Stomach smooth muscle (tissue), 2 donors: ENCODE measurements around the gene PEX5.
"Not testable (repeated sequence)": the region's sequence is repeated elsewhere in the genome, so short reads cannot be mapped to it uniquely, and the experiment has no call there.

Source experiments
- H3K27ac ChIP-seq: one replicate; pipeline ENCODE4 v1.7.0; 2013; ENCODE audit warnings: mild to moderate bottlenecking, low read length, inconsistent platforms
- H3K27me3 ChIP-seq, 2 donors: one replicate each; pipeline ENCODE4 v1.7.0; 2013; ENCODE audit warnings: low read length in 2 of 2; ENCODE audit not compliant: insufficient read depth in 2 of 2, control insufficient read depth in 1 of 2
- H3K36me3 ChIP-seq, 2 donors: one replicate each; pipeline ENCODE4 v1.7.0; 2013; ENCODE audit warnings: low read length in 2 of 2; ENCODE audit not compliant: control insufficient read depth in 2 of 2, insufficient read depth in 2 of 2
- H3K4me1 ChIP-seq: one replicate; pipeline ENCODE4 v1.7.0; 2013; ENCODE audit warnings: low read length; ENCODE audit not compliant: control insufficient read depth, insufficient read depth
- H3K4me3 ChIP-seq, 2 donors: one replicate each; pipeline ENCODE4 v1.7.0; 2013; ENCODE audit warnings: low read length in 2 of 2
- H3K9ac ChIP-seq, 2 donors: one replicate each; pipeline ENCODE4 v1.7.0; 2013; ENCODE audit warnings: low read length in 2 of 2, mild to moderate bottlenecking in 1 of 2
- H3K9me3 ChIP-seq, 2 donors: one replicate each; pipeline ENCODE4 v1.7.0; 2013; ENCODE audit warnings: low read length in 2 of 2; ENCODE audit not compliant: control insufficient read depth in 2 of 2
- donor health status: healthy.
- donor health status: Pancreatic carcinoma.

Gene PEX5

GRCh38 chr12:7213745-7214144 is 24.3 kb downstream of the PEX5 start:
- not testable (repeated sequence) for H3K4me1 ChIP-seq, H3K9ac ChIP-seq, H3K9me3 ChIP-seq, H3K4me3 ChIP-seq, H3K27me3 ChIP-seq, H3K27ac ChIP-seq
- H3K36me3 ChIP-seq: peaks cover 29 to 32% of the 10 kb centered on the region in 2 donors

GRCh38 chr12:7217475-7218069 is 28.1 kb downstream of the PEX5 start:
- H3K9me3 ChIP-seq: peaks cover 0 to 5% of the 10 kb centered on the region in 2 donors
- no peaks in the 10 kb centered on the region for H3K4me1 ChIP-seq
- peaks cover 2 to 3% of the 10 kb centered on the region in 2 donors for H3K36me3 ChIP-seq
- no peak overlapping the region for H3K27ac ChIP-seq
- H3K27me3 ChIP-seq: no peaks in the 10 kb centered on the region
- no peak overlapping the region for H3K9ac ChIP-seq
- H3K4me3 ChIP-seq: no peak overlapping the region

- Histone ChIP-seq H3K4me1 (no peaks in the 10 kb centered on the region), H3K4me3 (no peak overlapping the region), H3K27ac (no peak overlapping the region), H3K9ac (no peak overlapping the region), H3K27me3 (no peaks in the 10 kb centered on the region), H3K9me3 (peaks cover 0 to 3% of the 10 kb centered on the region in 2 donors), H3K36me3 (no peaks in the 10 kb centered on the region)
These were observed 30.2 kb downstream of the PEX5 start for GRCh38 chr12:7219599-7220243.

GRCh38 chr12:7221486-7221885 is 32.0 kb downstream of the PEX5 start:
- Histone ChIP-seq H3K4me1 (no peaks in the 10 kb centered on the region), H3K9me3 (no peaks in the 10 kb centered on the region), H3K27ac (no peak overlapping the region), H3K27me3 (no peaks in the 10 kb centered on the region), H3K4me3 (no peak overlapping the region), H3K36me3 (no peaks in the 10 kb centered on the region), H3K9ac (no peak overlapping the region)

GRCh38 chr12:7229741-7230140 is 40.3 kb downstream of the PEX5 start:
- Histone ChIP-seq H3K27me3 (no peaks in the 10 kb centered on the region), H3K9me3 (no peaks in the 10 kb centered on the region), H3K4me3 (no peak overlapping the region), H3K36me3 (no peaks in the 10 kb centered on the region), H3K9ac (no peak overlapping the region), H3K27ac (no peak overlapping the region), H3K4me1 (no peaks in the 10 kb centered on the region)

- Histone ChIP-seq H3K27ac (no peak overlapping the region), H3K9me3 (no peaks in the 10 kb centered on the region), H3K4me3 (no peak overlapping the region), H3K9ac (no peak overlapping the region), H3K4me1 (no peaks in the 10 kb centered on the region), H3K36me3 (no peaks in the 10 kb centered on the region), H3K27me3 (no peaks in the 10 kb centered on the region)
These were observed 52.0 kb downstream of the PEX5 start for GRCh38 chr12:7241404-7242005.

- Histone ChIP-seq H3K9me3 (no peaks in the 10 kb centered on the region), H3K4me1 (no peaks in the 10 kb centered on the region), H3K36me3 (no peaks in the 10 kb centered on the region), H3K27me3 (no peaks in the 10 kb centered on the region), H3K4me3 (no peak overlapping the region), H3K27ac (no peak overlapping the region), H3K9ac (no peak overlapping the region)
These were observed 53.0 kb downstream of the PEX5 start for GRCh38 chr12:7242176-7243101.

GRCh38 chr12:7251328-7251996 is 62.0 kb downstream of the PEX5 start:
- not testable (repeated sequence) for H3K27ac ChIP-seq, H3K9me3 ChIP-seq, H3K4me1 ChIP-seq, H3K9ac ChIP-seq, H3K36me3 ChIP-seq, H3K4me3 ChIP-seq, H3K27me3 ChIP-seq

GRCh38 chr12:7259060-7259459 is 69.6 kb downstream of the PEX5 start:
- H3K4me3 ChIP-seq: no peak overlapping the region
- no peaks in the 10 kb centered on the region for H3K27me3 ChIP-seq
- H3K27ac ChIP-seq: no peak overlapping the region
- H3K9me3 ChIP-seq: no peaks in the 10 kb centered on the region
- H3K36me3 ChIP-seq: no peaks in the 10 kb centered on the region
- H3K4me1 ChIP-seq: no peaks in the 10 kb centered on the region
- H3K9ac ChIP-seq: no peak overlapping the region
